ENCODE results near the gene PPP1R15A.
"Not testable (repeated sequence)": the region's sequence is repeated elsewhere in the genome, so short reads cannot be mapped to it uniquely, and the experiment has no call there.

PPP1R15A gene

DNA sequence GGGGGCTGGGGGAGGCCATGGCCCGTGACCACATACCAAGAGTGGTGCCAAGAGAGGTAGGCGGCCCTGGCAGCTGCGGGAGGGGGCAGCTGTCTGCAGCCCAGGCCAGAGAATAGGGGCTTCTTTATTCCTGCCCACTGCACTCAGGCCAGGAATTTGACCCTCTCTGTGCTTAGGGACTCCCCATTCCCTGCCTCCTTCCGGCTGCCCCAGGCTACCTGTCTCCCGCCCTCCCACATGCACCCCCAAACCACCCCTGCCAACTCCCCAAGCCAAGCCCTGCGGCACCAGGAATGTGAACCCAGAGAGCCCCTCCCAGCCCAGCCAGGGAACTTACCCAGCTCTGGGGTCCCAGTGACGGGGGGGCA is 4.5 kb upstream of the PPP1R15A start:
- Histone ChIP-seq H3K27ac (replicated peaks) (no peak overlapping the region), H3K4me3 (replicated peaks; ENCODE audit: insufficient read depth, low read length) (no peak overlapping the region), H3K27me3 (ENCODE audit: insufficient read depth, poor library complexity, severe bottlenecking) (no peaks in the 10 kb centered on the region)
- DNase-seq (ENCODE audit: low read depth in 1 of 2, low spot score in 1 of 2), result no peak
- no peak for TF ChIP-seq SPI1 (IDR thresholded peaks at IDR 0.05; ENCODE audit: borderline replicate concordance, low read depth)

DNA sequence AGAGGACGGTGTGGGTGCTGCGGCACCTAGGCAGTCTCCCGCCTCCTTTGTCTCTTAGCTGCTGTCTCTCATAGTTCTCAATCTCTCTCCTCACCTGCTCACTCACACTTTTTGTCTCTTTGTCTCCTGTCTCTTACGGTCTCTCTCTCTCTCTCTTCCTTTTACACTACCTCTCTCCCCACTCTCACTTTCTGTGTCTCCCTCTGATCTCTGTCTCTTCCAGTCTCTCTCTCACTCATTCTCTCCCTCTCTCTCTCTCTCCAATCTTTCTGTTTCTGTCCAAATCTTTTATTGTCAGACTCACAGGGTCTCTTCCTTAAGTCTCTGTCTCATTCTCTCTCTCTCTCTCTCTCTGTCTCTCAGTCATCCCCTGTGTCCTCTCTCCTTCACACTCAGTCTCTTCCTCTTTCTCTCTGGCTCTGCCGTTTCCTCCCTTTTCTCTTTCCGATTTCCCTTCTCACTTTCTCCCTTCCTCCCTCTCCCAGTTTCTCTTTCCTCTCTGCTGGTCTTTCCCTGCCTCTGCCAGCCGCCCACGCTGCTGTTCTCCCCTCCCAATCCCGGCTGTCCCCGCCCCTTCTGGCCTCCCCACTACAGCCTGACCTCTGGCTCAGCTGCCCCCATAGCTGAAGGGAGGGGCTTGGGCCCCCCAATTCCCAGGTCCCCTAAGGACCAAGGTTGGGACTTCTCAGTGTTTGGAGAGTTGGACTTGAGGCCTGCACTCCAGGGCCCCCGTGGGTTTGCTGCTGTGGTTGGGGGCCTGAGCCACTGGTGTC is 3.9 kb upstream of the PPP1R15A start, which contains the start of gene PLEKHA4:
PLEKHA4 (minus strand) TSS at position 504 of the 773 bp plus-strand sequence. CDS start 997 bp downstream, outside the sequence.
- Histone ChIP-seq H3K27me3 (ENCODE audit: insufficient read depth, poor library complexity, severe bottlenecking) (no peaks in the 10 kb centered on the region), H3K27ac (replicated peaks) (no peak within 1 kb of the TSS), H3K4me3 (replicated peaks; ENCODE audit: insufficient read depth, low read length) (no peak within 1 kb of the TSS)
- no peak for DNase-seq (ENCODE audit: low read depth in 1 of 2, low spot score in 1 of 2)
- peak; percentile 79 for TF ChIP-seq SPI1 (IDR thresholded peaks at IDR 0.05; ENCODE audit: borderline replicate concordance, low read depth)
- TF ChIP-seq, protein P1, sequence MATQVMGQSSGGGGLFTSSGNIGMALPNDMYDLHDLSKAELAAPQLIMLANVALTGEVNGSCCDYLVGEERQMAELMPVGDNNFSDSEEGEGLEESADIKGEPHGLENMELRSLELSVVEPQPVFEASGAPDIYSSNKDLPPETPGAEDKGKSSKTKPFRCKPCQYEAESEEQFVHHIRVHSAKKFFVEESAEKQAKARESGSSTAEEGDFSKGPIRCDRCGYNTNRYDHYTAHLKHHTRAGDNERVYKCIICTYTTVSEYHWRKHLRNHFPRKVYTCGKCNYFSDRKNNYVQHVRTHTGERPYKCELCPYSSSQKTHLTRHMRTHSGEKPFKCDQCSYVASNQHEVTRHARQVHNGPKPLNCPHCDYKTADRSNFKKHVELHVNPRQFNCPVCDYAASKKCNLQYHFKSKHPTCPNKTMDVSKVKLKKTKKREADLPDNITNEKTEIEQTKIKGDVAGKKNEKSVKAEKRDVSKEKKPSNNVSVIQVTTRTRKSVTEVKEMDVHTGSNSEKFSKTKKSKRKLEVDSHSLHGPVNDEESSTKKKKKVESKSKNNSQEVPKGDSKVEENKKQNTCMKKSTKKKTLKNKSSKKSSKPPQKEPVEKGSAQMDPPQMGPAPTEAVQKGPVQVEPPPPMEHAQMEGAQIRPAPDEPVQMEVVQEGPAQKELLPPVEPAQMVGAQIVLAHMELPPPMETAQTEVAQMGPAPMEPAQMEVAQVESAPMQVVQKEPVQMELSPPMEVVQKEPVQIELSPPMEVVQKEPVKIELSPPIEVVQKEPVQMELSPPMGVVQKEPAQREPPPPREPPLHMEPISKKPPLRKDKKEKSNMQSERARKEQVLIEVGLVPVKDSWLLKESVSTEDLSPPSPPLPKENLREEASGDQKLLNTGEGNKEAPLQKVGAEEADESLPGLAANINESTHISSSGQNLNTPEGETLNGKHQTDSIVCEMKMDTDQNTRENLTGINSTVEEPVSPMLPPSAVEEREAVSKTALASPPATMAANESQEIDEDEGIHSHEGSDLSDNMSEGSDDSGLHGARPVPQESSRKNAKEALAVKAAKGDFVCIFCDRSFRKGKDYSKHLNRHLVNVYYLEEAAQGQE (IDR thresholded peaks at IDR 0.05; ENCODE audit: insufficient replicate concordance, low read depth), result no peak

GRCh38 chr19:48870048-48870447 is 2.2 kb upstream of the PPP1R15A start:
- Histone ChIP-seq H3K4me3 (replicated peaks; ENCODE audit: insufficient read depth, low read length) (no peak overlapping the region), H3K27me3 (ENCODE audit: insufficient read depth, poor library complexity, severe bottlenecking) (no peaks in the 10 kb centered on the region), H3K27ac (replicated peaks) (no peak overlapping the region)
- DNase-seq (ENCODE audit: low read depth in 1 of 2, low spot score in 1 of 2), result no peak
- TF ChIP-seq POLR2AphosphoS5 (IDR thresholded peaks at IDR 0.05; ENCODE audit: low read depth) (no peak), CTCF (IDR thresholded peaks at IDR 0.05; ENCODE audit: insufficient read depth, low read length) (no peak), GABPA (IDR thresholded peaks at IDR 0.05; ENCODE audit: low read depth) (no peak), SPI1 (IDR thresholded peaks at IDR 0.05; ENCODE audit: borderline replicate concordance, low read depth) (no peak)
- TF ChIP-seq, protein P1 (IDR thresholded peaks at IDR 0.05; ENCODE audit: insufficient replicate concordance, low read depth), result no peak

DNA sequence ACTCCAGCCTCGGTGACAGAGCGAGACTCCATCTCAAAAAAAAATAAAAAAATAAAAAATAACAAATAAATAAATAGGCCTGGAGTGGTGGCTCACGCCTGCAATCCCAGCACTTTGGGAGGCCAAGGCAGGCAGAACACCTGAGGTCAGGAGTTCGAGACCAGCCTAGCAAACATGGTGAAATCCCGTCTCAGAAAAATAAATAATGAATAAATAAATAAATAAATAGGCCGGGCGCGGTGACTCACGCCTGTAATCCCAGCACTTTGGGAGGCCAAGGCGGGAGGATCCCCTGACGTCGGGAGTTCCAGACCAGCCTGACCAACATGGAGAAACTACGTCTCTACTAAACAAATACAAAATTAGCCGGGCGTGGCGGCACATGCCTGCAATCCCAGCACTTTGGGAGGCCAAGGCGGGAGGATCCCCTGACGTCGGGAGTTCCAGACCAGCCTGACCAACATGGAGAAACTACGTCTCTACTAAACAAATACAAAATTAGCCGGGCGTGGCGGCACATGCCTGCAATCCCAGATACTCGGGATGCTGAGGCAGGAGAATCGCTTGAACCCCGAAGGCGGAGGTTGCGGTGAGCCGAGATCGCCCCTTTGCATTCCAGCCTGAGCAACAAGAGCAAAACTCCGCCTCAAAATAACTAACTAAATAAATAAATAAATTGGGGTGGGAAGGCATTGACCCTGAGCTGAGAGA is 595 bp upstream of the PPP1R15A start:
- H3K27me3 ChIP-seq (ENCODE audit: insufficient read depth, poor library complexity, severe bottlenecking); H3K4me3 ChIP-seq (replicated peaks; ENCODE audit: insufficient read depth, low read length); DNase-seq (ENCODE audit: low read depth in 1 of 2, low spot score in 1 of 2); H3K27ac ChIP-seq (replicated peaks): not testable (repeated sequence)

- Histone ChIP-seq H3K27me3 (ENCODE audit: insufficient read depth, poor library complexity, severe bottlenecking) (no peaks in the 10 kb centered on the region), H3K27ac (replicated peaks) (peak overlapping the region; percentile 98), H3K4me3 (replicated peaks; ENCODE audit: insufficient read depth, low read length) (peak overlapping the region; percentile 84)
- DNase-seq (ENCODE audit: low read depth in 1 of 2, low spot score in 1 of 2), result peak; percentile 82
- TF ChIP-seq POLR2AphosphoS5 (IDR thresholded peaks at IDR 0.05; ENCODE audit: low read depth), result no peak; the same call in 1 of the 2 replicates
- no peak for TF ChIP-seq SPI1 (IDR thresholded peaks at IDR 0.05; ENCODE audit: borderline replicate concordance, low read depth)
- no peak for TF ChIP-seq CTCF (IDR thresholded peaks at IDR 0.05; ENCODE audit: insufficient read depth, low read length)
- TF ChIP-seq GABPA (IDR thresholded peaks at IDR 0.05; ENCODE audit: low read depth), result no peak
- TF ChIP-seq, protein P1 (IDR thresholded peaks at IDR 0.05; ENCODE audit: insufficient replicate concordance, low read depth), result no peak
Measured at GRCh38 chr19:48872884-48873475, 759 bp downstream of the PPP1R15A start.
